NCI-H510A (cell line): ENCODE results near the gene HIVEP3.

Experiments used
- DNase-seq: peaks from one replicate; lab custom pipeline; 2025; lab: John Stamatoyannopoulos, UW

HIVEP3 gene

DNA sequence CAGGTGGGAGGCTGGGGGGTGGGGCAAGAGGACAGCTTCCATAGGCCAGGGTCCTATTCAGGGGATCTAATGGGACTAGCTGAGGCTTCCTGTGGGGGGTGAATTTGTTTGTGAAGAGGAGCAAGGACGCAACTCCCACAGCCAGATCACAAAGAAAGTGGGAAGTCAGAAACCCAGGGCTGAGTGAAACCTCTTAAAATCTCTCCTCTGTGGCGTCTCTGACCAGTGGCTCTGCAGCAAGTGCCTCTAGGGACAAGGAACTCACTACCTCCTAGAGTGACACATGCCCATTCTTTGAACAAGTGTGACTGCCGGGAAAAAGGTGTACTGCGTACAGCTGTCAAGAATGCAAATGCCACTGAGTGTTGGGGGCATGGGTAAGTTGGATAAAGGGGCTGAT lies 187.9 kb downstream of the HIVEP3 start:
- DNase-seq = no peak

DNA sequence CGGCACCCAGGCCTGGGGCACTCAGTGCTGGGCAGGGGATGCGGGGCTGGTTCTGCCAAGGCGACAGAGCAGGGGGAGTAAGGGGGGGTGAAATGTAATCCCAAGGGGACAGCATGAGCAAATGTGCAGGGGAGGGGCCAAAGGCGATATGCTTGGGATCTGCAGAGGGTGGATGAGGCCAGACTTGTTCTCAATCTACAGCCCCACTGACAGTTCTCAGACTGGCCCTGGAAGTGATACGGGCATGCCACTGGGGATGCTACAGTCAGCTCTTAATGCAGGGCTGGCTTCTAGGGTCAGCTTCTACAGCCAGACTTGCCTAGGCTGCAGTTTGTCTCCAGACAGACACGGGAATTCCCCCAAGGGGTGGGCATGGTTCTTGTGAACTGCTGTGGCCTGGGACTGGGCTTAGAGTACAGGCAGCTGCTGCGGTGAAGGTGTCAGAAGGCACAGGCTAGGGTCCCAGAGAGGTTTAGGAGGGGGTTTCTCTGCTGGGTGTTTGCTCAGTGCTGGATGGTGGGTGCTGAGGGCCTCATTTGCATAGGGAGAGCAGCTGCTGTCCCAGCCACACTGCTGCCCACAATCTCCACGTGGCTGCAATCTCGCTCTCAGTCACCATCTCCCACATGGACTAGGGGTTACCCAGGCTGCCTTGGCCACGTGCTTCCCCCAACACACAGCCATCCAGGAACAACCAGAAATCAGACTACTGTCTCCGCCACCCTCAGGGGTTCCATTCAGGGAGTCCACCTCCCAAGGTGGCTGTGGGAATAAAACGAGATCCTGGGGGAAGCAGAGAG lies 190.1 kb downstream of the HIVEP3 start:
- peak; percentile 23 for DNase-seq

DNA sequence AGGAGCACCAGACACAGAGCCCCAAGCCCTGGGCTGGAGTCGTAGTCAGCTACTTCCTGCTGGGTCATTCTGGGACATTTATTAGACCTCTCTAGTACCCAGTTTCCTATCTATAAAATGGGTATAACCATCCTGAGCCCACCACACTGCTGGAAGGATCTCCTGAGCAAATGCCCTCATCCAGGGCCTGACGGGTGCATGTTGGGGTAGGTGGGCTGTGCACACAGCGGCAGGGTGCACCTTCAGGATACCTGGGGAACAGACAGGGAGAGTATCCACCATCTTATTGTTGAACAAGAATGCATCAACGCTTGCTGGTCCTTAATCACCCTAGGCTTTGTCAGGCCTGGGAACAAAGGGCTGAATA lies 191.0 kb downstream of the HIVEP3 start:
- DNase-seq = no peak

DNA sequence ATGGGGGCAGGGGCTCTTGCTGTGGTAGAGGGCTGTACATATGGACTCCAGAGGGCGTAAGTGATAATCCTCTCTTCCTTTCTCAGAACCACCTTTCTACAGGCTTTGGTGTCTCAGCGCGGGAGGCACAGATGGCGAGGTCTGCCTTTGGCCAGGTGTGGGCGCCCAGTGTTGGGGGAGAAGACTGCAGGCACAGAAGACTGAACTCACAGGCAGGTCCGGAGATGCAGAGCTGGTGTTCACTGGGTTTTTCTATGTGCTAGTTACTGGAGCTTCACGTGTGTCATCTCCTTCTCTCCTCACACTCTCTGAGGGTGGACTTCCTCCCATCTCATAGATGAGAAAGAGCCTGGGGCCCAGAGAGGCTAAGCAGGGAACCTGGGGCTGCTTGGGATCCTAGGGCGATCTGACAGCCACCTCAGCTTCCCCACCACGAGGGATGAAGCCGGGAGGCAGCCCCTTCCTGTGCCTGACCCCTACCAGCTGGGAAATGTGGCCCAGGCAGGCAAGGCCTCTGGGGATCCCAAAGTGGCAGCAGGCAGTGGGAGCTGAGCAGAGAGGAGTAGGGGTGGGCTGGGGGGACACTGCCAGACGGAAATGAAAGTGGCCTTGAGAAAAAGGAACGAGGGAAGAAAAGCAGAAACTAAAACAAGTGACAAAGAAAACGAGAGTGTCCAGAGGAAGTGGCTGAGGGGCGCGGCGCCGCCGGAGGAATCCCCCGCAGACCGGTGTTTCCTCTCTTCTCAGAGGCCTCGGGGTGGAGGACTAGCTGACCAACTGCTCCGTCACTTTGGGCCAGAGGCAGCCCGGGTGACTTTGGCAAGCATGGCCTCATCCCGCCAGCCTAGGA lies 191.6 kb downstream of the HIVEP3 start:
- no peak for DNase-seq

DNA sequence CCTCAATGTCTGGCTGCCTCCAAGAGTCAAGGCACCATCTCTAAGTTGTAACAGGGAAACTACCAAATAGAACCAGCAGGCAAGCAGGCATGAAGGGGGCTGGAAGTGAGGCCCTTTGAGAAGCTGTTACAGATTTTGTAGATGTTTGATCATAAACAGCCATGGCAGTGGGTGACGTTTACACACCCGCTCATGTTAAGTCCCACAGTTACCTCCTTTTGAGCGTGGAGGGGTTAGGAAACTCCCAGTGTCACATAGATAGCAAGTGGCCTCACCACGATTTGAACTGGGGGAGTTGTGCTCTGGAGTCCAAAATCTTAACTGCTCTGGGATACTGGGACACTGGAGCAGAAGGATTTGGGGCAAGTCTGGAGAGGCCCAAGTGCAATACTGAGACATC lies 192.4 kb downstream of the HIVEP3 start:
- no peak for DNase-seq

DNA sequence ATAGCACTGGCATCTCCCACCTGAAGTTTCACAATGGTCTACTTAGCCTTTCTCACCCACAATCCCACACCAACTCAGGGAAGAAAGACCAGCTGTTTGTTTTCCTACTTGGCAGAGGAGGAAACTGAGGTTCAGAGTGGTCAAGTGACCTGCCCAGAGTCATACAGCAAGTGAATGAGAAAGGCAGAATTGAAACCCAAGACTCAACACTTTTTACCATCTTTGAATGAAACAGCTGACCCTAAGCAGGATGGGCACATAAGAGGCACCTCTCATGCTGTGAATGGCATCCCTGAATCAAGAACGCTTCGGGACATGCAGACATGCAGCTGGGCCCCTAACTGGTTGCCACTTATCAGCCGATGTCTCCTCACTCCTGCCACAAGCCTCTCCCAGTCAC lies 193.8 kb downstream of the HIVEP3 start:
- DNase-seq = no peak

DNA sequence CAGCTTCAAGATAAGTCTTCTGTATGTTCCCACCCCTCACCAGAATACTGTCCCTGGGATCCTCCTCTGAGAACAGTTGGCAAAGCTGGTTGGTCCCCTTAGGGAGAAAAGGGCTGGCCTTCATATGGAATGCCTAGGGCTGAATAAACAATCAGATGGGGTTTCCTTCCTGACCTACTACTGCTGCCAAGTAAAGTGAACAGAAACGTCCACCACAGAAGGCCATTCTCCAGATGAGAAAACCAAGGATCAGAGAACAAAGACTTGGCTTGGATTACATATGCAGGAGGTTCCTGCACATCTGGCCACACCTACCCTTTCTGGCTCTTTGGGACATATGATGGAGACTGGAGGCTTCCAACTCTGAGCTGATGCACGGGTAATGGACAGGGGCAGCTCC lies 194.5 kb downstream of the HIVEP3 start:
- DNase-seq = no peak

DNA sequence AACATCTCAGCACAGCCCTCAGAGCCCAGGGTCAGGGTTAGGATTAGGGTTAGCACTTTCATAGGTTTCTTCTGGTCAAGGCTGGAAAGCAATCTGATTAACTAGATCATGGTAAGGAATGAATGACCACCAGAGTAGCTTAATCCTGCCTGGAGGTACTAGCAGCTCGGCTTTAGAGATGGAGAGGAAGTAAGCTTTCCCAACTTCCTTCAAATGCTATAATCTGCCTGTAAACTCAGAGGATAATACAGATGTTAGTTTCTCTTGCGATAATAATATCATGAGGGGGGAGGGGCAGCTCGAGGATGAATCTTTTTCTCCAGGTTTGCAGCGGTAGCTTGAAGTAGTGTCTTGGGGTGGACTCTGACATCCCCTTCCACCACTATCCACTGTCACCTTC lies 194.9 kb downstream of the HIVEP3 start:
- no peak for DNase-seq

DNA sequence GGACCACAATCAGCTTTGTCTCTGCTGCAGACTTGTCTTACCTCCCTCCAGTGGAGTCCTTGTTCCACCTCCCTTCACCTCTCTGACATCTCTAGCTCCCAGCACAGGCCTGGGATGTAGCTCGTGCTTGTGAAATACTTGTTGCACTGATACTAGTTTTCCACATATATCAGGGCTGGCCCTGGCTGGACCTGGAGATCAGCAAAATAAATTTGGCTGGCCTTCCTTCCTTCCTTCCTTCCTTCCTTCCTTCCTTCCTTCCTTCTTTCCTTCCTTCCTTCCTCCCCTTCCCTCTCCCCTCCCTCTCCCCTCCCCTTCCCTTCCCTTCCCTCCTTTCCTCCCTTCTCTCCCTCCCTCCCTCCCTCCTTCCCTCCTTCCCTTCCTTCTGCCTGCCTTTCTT lies 196.5 kb downstream of the HIVEP3 start:
- DNase-seq = no peak

DNA sequence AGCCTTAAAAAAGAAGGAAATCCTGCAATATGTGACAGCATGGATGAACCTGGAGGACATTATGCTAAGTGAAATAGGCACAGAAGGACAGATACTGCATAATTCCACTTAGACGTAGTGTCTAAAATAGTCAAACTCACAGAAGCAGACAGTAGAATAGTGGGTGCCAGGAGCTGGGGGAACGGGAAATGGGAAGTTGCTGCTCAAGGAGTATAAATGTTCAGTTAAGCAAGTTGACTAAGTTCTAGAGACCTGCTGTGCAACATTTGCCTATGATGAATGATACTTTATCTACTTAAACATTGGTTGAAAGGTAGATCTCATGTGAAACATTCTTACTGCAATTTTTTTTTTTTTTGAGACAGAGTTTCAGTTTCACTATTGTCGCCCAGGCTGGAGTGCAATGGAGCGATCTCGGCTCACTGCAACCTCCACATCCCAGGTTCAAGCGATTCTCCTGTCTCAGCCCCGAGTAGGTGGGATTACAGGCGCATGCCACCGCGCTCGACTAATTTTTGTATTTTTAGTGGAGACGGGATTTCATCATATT lies 197.8 kb downstream of the HIVEP3 start:
- no peak for DNase-seq

DNA sequence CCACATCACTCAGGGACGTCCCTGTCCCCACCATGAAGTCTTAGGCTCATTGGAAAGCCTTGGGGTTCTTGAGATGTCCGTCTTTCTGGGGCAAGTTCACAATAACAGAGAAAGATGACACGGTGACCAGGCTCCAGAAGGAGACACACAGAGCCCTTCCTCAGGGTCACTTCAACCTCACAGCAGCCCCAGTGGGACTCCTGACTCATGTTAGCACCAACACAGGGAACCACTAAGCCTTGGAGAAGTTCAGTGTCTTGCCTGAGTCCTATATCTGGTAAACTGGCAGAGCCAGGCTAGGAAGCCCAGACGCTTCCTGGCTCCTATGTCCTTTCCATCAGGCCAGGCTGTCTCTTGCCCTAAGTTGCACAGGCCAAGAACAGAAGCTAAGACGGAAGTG lies 199.1 kb downstream of the HIVEP3 start:
- no peak for DNase-seq

DNA sequence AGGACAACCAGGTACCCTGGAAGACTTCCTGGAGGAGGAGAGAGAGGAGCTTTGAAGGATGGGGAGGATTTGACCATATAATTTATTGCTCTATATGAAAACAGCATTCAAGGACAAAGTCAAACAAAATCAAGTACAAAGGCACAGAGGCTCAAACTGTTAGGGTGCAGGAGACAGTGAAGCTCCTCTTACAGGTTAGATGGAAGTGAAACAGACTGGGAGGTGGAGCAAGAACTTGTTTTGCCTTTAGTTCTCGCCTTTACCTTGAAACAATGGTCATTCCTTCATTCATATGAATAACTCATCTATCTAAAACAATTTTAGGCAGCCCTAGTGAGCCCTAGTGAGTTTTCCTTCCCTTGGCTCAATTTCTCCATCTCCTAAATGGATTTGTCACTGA lies 199.6 kb downstream of the HIVEP3 start:
- no peak for DNase-seq

DNA sequence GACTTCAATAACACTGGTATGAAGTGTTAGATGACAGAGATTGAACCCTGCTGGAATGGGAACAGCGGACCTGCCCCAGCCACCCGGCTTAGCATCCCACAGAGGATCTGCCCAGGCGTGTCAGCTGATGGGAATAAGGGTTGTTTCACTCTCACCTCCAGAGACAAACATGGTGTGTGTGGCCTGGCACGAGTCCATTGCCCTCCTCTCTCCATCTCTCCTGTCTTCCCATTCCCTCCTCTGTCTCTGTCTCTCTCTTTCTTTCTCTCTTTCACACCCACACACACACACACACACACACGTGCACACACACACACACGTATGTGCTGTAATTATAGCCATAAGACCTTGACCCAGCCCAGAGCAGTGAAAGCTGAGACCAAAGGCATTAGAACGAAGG lies 200.2 kb downstream of the HIVEP3 start:
- DNase-seq = no peak

DNA sequence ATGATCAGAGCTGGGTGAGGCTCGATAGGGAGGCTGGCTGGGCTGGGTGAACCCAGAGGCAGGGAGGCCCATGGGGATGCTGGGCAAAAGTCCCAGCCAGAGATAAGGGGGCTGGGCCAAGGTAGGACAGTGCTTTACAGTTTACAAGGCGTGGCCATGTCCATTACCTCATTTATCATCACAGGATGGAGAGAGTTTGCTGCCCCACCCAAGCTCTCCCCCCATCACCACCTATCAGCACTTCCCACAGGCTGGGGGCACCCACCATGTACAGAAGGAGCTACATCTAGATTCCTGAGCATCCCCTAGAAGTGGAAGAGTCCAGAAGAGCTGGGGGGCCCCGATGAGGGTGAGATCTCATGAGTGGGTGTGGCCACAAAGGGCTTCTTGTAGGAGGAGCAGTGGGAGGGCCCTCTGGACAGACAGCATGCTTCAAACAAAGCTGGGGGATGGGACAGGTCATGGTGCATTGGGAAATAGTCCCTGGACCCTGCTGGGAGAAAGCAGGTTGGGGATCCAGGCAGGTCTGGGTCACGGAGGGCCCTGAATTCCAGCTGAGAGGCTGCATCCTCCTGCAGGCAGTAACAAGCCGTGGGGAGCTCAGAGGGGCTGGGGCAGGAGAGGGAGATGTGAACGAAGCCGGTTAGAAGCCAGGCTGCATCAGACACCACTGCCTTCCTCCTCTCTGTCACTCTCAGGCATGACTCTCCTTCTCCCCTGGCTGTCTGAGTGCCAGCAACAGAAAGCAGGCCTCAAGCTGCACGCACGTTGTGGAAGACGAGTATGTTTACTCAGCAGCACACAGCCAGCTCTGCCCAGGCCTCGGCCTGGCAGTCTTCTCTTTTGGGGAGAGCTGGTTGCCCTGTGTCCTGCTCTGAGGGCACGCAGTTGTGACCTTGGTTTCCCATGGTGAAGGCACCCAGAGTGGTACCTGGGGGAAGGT lies 202.3 kb downstream of the HIVEP3 start:
- no peak for DNase-seq

DNA sequence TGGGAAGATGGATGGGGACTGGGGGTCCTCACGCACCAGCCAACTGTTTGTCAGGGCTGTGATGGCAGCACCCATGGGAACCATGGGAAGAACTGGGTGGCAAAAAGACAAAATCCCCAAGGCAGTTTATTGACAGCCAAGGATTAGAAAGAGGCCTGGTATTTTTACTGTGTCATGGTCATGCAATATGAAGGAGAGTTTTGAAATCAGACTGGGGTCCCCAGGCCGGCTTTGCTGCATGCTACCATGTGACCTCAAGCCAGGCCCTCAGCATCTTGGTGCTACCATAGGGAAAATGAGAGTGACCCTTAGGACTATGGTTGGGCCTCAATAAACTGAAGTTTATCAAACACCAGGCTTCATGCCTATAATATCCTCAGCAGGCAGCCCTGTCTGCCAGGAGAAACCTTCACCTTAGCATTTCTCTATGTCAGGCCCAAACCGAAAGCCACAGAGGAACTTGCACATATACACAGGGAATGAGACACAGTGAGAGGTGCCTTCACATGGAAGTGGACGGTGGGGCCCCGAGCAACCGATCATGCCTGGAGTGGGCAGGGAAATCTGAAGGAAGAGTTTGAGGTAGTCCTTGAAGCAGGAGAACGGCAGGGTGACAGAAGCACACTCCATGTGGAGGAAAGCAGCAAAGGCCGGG lies 203.2 kb downstream of the HIVEP3 start:
- no peak for DNase-seq

DNA sequence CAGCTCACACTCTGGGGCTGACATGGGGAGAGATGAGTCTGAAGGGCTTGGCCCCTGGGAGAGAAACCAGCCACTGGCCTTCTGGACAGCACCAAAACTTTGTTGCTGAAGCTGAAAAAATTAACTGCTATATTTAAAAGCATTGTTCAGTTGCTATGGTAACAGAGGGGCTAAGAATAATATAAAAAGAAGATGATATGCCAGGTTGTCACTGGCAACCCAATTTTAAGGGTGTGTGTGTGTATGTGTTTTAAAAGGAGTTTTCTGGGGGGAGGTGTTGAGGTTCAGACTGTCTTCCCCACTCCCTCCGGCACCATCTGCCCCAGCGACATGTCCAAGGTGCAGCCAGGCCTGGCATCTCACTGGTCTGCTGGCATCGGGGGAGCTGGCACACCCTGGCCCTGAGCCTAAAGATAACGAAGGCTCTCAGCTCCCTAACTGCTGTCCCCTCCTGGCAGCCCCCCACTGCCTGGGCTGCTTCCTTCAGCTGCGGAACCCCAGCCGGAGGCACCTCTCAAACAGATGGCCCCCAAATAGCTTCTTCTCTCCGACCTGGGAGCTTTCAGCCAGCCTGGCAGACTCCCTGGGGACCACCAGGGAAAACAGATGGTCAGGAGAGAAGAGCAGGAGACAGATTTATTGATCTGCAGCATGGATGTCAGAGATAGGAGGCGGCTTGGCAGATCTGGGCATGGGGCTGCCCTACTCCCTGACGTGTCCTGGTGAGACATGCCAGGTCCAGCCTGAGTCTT lies 203.9 kb downstream of the HIVEP3 start:
- DNase-seq = no peak

DNA sequence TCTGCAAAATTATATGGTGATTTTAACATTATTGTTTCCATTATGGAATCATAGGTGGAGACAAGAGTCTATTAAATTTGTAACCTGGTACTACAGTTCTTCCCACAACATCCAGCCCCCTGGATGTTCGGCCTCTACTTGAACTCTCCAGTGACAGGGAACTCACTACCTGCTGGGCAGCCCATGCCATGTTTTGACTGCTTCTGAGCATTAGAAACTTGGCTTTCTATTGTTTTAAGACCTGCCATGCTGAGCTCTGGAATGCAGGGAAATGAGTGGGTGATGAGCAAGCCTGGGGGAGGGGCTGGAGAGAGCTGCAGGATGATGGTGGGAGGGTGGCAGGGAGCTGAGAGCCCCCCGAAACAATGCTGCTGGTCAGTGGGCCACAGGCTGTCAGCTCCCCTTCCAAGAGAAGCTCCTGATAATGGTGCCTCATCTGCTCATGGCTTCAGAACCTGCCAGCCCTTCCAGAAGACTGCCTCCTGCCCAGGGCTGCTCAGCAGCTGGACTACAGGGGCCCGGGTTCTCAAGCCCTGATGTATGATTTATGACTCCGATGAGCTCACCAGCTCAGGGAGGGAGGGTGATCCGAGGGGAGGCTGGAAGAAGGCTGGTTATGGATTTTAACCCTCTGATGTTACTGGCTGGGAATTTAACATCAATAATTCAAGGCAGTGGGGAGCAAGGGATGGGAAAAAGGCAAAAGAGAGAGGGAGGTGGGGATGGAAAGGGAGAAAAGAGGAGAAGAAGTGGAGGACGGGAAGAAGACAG lies 205.0 kb downstream of the HIVEP3 start:
- peak; percentile 59 for DNase-seq

DNA sequence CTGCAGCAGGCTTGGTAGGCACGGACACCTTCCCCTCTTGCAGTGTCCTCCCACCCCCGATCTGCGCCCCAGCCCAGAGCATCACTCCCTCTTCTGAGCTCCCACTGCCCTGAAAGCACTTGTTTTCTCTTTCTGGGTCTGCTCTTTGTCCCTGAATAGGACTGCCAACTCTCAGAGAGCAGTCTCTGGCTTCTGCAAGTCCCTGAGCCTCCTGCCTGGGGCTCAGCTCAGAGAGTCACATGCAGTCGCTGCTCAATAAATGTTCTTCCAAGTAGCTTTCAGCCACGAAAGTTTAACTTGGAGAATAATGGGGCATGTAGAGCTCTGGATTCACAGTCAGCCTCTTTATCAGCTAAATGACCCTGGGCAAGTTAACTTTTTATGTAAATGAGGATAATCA lies 205.6 kb downstream of the HIVEP3 start:
- no peak for DNase-seq

DNA sequence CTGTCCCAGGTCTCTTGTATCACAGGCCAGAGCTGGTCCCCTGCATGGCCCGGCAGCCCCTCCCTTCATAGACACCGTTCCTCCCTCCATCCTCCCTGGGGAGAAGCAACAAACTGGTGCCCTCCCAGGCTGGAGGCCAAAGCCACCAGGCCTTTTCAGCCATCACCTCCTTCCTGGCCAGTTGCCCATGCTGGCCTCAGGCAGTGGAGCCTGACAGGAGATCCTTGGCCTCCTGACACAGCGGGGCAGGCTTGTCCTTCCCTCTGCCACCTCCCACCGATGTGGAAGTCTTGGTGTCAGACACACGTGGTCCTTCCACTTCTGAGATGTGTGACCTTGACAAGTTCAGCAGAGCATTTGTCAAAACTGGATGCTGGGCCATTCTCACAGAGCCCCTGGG lies 206.0 kb downstream of the HIVEP3 start:
- DNase-seq = no peak

DNA sequence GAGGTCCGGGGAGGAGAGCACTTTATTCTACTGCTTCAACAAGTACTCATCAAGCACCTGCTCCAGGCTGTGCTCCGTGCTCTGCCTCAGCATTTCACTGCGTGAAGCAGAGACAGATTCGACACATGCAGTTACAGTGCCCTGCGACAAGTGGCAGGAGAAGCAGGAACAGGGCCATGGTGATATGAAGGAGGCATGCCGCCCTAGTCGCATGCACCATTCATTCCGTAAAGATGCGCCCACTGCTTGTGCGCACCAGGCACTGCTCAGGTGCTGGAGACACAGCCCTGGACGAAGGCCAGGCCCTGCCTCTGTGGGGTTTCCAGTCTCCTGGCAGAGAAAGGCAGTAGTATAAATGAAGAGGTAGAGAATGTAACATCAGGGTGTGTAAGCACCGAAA lies 206.6 kb downstream of the HIVEP3 start:
- DNase-seq = no peak
